Neural crest cell (in vitro differentiated cells): ENCODE measurements around the gene SDC4. TPM values are rescaled to one million over a fixed set of nuclear protein-coding genes. Genes with fewer than 3 reads are reported as not detected.

Experiments
- DNase-seq: peaks from one replicate; pipeline ENCODE4 v3.0.0; 2021; ENCODE audit warnings: low read depth, mixed read lengths, low spot score
- H3K27ac Mint-ChIP-seq: one replicate; pipeline ENCODE4 v1.8.0; 2021; ENCODE audit warnings: mild to moderate bottlenecking, mixed read lengths; ENCODE audit not compliant: unreplicated experiment
- H3K27me3 Mint-ChIP-seq: 2 replicates; pipeline ENCODE4 v1.8.0; 2021; ENCODE audit warnings: low read depth, mild to moderate bottlenecking, mixed read lengths
- H3K36me3 Mint-ChIP-seq: 2 replicates; pipeline ENCODE4 v1.8.0; 2021; ENCODE audit warnings: low read depth, mild to moderate bottlenecking, mixed read lengths
- H3K4me1 Mint-ChIP-seq: 2 replicates; pipeline ENCODE4 v1.8.0; 2021; ENCODE audit warnings: mixed read lengths
- H3K4me3 Mint-ChIP-seq: one replicate; pipeline ENCODE4 v1.8.0; 2021; ENCODE audit warnings: mild to moderate bottlenecking, mixed read lengths
- H3K9me3 Mint-ChIP-seq: 2 replicates; pipeline ENCODE4 v1.8.0; 2021; ENCODE audit warnings: mixed read lengths
- CTCF ChIP-seq: fragments of 200-600 bp; sonication (generic); conservative IDR thresholded peaks from 2 replicates; pipeline ENCODE4 v1.5.0; 2021; ENCODE audit warnings: antibody characterized with exemption, mild to moderate bottlenecking
- total RNA-seq: library from RNA; stranded (reverse); gene quantifications from 2 replicates; pipeline ENCODE4 v1.2.1, GENCODE V29; 2021

Gene SDC4
- total RNA-seq, 1 donor from 2014 or later, result 11.5 TPM

- no peak overlapping the region for H3K27ac Mint-ChIP-seq
- DNase-seq, result no peak
- no peak for TF ChIP-seq CTCF
These were observed 7.9 kb downstream of the SDC4 start for GRCh38 chr20:45340236-45340847.

GRCh38 chr20:45339799-45340198 is 8.4 kb downstream of the SDC4 start:
- Mint-ChIP-seq H3K9me3 (no peaks in the 10 kb centered on the region), H3K4me3 (no peak overlapping the region), H3K36me3 (no peaks in the 10 kb centered on the region), H3K27me3 (no peaks in the 10 kb centered on the region), H3K4me1 (peaks cover 27% of the 10 kb centered on the region), H3K27ac (no peak overlapping the region)
- no peak for DNase-seq
- TF ChIP-seq CTCF, result no peak

More at GRCh38 chr20:45340236-45340847, 7.9 kb downstream of the SDC4 start:
- no peaks in the 10 kb centered on the region for H3K27me3 Mint-ChIP-seq
- H3K9me3 Mint-ChIP-seq, result no peaks in the 10 kb centered on the region
- H3K4me1 Mint-ChIP-seq, result peaks cover 30% of the 10 kb centered on the region
- H3K36me3 Mint-ChIP-seq, result no peaks in the 10 kb centered on the region
- H3K4me3 Mint-ChIP-seq, result no peak overlapping the region

- peaks cover 26% of the 10 kb centered on the region for H3K4me1 Mint-ChIP-seq
- H3K36me3 Mint-ChIP-seq, result no peaks in the 10 kb centered on the region
- no peaks in the 10 kb centered on the region for H3K27me3 Mint-ChIP-seq
- H3K27ac Mint-ChIP-seq, result no peak overlapping the region
- no peak for TF ChIP-seq CTCF
- DNase-seq, result no peak
- H3K4me3 Mint-ChIP-seq, result no peak overlapping the region
- no peaks in the 10 kb centered on the region for H3K9me3 Mint-ChIP-seq
These were observed 9.1 kb downstream of the SDC4 start for GRCh38 chr20:45339084-45339483.

- no peaks in the 10 kb centered on the region for H3K27me3 Mint-ChIP-seq
- DNase-seq, result no peak
- peaks cover 26% of the 10 kb centered on the region for H3K4me1 Mint-ChIP-seq
- H3K4me3 Mint-ChIP-seq, result no peak overlapping the region
- H3K27ac Mint-ChIP-seq, result no peak overlapping the region
- no peak for TF ChIP-seq CTCF
- no peaks in the 10 kb centered on the region for H3K36me3 Mint-ChIP-seq
- no peaks in the 10 kb centered on the region for H3K9me3 Mint-ChIP-seq
These were observed 9.8 kb downstream of the SDC4 start for GRCh38 chr20:45338121-45339030.

- Mint-ChIP-seq H3K36me3 (no peaks in the 10 kb centered on the region), H3K4me1 (peaks cover 19% of the 10 kb centered on the region), H3K27me3 (no peaks in the 10 kb centered on the region), H3K4me3 (no peak overlapping the region), H3K9me3 (no peaks in the 10 kb centered on the region), H3K27ac (no peak overlapping the region)
- no peak for DNase-seq
- TF ChIP-seq CTCF, result no peak
These were observed 10.7 kb downstream of the SDC4 start for GRCh38 chr20:45337367-45338120.
